Measurements from ENCODE around the gene KLHL35.
"Not testable (repeated sequence)": the region's sequence is repeated elsewhere in the genome, so short reads cannot be mapped to it uniquely, and the experiment has no call there.

Gene KLHL35

GRCh38 chr11:75422248-75423231 is 10.5 kb downstream of the KLHL35 start:
- no peak for TF ChIP-seq CTCF (conservative IDR thresholded peaks at IDR 0.05; ENCODE audit: low read depth, low read length)
- no peak overlapping the region for H3K4me3 ChIP-seq (ENCODE audit: low read length)
- no peak for DNase-seq (ENCODE audit: low read depth)

GRCh38 chr11:75421902-75422247 is 11.1 kb downstream of the KLHL35 start:
- no peak for DNase-seq (ENCODE audit: low read depth)
- no peak for TF ChIP-seq CTCF (conservative IDR thresholded peaks at IDR 0.05; ENCODE audit: low read depth, low read length)
- H3K4me3 ChIP-seq (ENCODE audit: low read length): no peak overlapping the region

GRCh38 chr11:75421035-75421602 is 11.9 kb downstream of the KLHL35 start:
- no peak for TF ChIP-seq CTCF (conservative IDR thresholded peaks at IDR 0.05; ENCODE audit: low read depth, low read length)
- DNase-seq (ENCODE audit: low read depth): no peak

GRCh38 chr11:75420224-75421034 is 12.6 kb downstream of the KLHL35 start:
- no peak overlapping the region for H3K4me3 ChIP-seq (ENCODE audit: low read length)
- no peak for TF ChIP-seq CTCF (conservative IDR thresholded peaks at IDR 0.05; ENCODE audit: low read depth, low read length)
- no peak for DNase-seq (ENCODE audit: low read depth)

More at GRCh38 chr11:75421035-75421602, 11.9 kb downstream of the KLHL35 start:
- H3K4me3 ChIP-seq (ENCODE audit: low read length): no peak overlapping the region

GRCh38 chr11:75413864-75414263 is 19.1 kb downstream of the KLHL35 start:
- H3K4me3 ChIP-seq (ENCODE audit: low read length): no peak overlapping the region
- no peak for DNase-seq (ENCODE audit: low read depth)
- no peak for TF ChIP-seq CTCF (conservative IDR thresholded peaks at IDR 0.05; ENCODE audit: low read depth, low read length)

GRCh38 chr11:75413146-75413545 is 19.9 kb downstream of the KLHL35 start:
- H3K4me3 ChIP-seq (ENCODE audit: low read length); DNase-seq (ENCODE audit: low read depth): not testable (repeated sequence)

- not testable (repeated sequence) for H3K4me3 ChIP-seq (ENCODE audit: low read length); DNase-seq (ENCODE audit: low read depth)
These were observed 23.0 kb downstream of the KLHL35 start for GRCh38 chr11:75409971-75410370.
